ENCODE results near the gene C1R.
"Not testable (repeated sequence)": the region's sequence is repeated elsewhere in the genome, so short reads cannot be mapped to it uniquely, and the experiment has no call there.

Gene C1R

DNA sequence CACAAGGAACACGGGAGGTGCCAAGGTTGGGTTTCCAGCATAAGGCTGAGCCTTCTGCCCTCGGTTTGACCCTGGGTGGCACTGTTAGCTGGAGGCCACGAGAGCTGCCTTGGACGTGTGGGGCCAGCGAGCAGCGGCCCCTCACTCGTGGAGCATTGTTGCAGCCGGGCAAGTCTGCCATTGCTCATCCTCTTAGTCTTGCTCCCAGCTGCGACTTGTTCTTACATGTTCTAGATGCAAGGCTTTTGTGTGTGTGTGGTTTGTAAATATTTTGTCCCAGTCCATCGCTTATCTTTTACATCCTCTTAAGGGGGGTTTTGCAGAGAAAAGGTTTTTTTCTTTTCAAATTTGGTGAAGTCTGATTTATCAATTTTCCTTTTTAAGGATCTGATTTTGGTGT, 52.8 kb downstream of the C1R start:
- Mint-ChIP-seq H3K36me3 (ENCODE audit: low read depth) (peaks cover 13% of the 10 kb centered on the region), H3K4me1 (peaks cover 12% of the 10 kb centered on the region), H3K9me3 (peaks cover 9% of the 10 kb centered on the region), H3K4me3 (no peak overlapping the region), H3K27me3 (ENCODE audit: low read depth, poor library complexity) (peaks cover 4% of the 10 kb centered on the region), H3K27ac (no peak overlapping the region)
- TF ChIP-seq, protein P1, sequence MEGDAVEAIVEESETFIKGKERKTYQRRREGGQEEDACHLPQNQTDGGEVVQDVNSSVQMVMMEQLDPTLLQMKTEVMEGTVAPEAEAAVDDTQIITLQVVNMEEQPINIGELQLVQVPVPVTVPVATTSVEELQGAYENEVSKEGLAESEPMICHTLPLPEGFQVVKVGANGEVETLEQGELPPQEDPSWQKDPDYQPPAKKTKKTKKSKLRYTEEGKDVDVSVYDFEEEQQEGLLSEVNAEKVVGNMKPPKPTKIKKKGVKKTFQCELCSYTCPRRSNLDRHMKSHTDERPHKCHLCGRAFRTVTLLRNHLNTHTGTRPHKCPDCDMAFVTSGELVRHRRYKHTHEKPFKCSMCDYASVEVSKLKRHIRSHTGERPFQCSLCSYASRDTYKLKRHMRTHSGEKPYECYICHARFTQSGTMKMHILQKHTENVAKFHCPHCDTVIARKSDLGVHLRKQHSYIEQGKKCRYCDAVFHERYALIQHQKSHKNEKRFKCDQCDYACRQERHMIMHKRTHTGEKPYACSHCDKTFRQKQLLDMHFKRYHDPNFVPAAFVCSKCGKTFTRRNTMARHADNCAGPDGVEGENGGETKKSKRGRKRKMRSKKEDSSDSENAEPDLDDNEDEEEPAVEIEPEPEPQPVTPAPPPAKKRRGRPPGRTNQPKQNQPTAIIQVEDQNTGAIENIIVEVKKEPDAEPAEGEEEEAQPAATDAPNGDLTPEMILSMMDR (IDR thresholded peaks at IDR 0.05) = no peak
- no peak for DNase-seq

DNA sequence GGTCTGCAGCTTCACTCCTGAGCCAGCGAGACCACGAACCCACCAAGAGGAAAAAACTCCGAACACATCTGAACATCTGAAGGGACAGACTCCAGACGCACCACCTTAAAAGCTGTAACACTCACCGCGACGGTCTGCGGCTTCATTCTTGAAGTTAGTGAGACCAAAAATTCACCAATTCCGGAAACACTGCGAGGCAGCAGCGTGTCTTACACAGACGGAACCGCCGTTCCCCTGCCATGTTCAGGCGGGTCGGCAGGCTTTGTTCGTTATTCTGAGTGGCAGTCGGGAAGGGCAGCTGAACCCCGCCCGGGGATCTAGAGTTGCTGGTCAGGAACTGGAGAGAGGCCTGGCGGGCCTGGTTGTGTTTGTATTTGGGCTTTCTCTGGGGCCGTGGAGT, 53.7 kb downstream of the C1R start:
- DNase-seq = no peak
- H3K9me3 Mint-ChIP-seq = peaks cover 9% of the 10 kb centered on the region
- peaks cover 12% of the 10 kb centered on the region for H3K4me1 Mint-ChIP-seq
- H3K4me3 Mint-ChIP-seq = no peak overlapping the region
- peaks cover 13% of the 10 kb centered on the region for H3K36me3 Mint-ChIP-seq (ENCODE audit: low read depth)
- H3K27me3 Mint-ChIP-seq (ENCODE audit: low read depth, poor library complexity) = peaks cover 4% of the 10 kb centered on the region
- TF ChIP-seq, protein P1 (IDR thresholded peaks at IDR 0.05) = no peak
- peak overlapping the region; percentile 77 for H3K27ac Mint-ChIP-seq

DNA sequence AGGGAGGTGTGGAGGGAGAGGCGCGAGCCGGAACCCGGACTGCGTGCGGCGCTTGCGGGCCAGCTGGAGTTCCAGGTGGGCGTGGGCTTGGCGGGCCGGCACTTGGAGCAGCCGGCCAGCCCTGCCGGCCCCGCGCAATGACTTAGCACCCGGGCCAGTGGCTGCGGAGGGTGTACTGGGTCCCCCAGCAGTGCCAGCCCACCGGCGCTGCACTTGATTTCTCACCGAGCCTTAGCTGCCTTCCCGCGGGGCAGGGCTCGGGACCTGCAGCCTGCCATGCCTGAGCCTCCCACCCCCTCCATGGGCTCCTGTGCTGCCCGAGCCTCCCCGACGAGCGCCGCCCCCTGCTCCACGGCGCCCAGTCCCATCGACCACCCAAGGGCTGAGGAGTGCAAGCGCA, 54.8 kb downstream of the C1R start:
- H3K27ac Mint-ChIP-seq = not testable (repeated sequence)

DNA sequence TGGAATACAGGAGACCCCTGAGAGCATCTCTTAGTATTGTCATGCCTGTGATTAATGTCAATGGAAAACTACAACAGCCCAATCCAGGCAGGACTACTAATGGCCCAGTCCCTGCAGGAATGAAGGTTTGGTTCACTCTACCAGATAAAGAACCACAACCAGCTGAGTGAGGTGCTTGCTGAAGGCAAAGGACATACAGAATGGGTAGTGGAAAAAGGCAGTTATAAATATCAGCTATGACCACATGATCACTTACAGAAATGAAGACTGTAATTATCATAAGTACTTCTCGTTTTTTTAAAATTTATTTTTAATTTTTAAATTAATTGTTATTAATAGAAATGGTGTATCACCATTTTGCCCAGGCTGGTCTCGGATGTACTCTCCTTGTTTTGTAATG, 56.8 kb downstream of the C1R start:
- no peak for DNase-seq
- peaks cover 12% of the 10 kb centered on the region for H3K4me1 Mint-ChIP-seq
- H3K27me3 Mint-ChIP-seq (ENCODE audit: low read depth, poor library complexity) = peaks cover 4% of the 10 kb centered on the region
- no peak overlapping the region for H3K27ac Mint-ChIP-seq
- no peak overlapping the region for H3K4me3 Mint-ChIP-seq
- TF ChIP-seq, protein P1 (IDR thresholded peaks at IDR 0.05) = no peak
- peaks cover 21% of the 10 kb centered on the region for H3K9me3 Mint-ChIP-seq
- H3K36me3 Mint-ChIP-seq (ENCODE audit: low read depth) = peaks cover 13% of the 10 kb centered on the region

More for the DNA sequence above, 54.8 kb downstream of the C1R start:
- H3K36me3 Mint-ChIP-seq (ENCODE audit: low read depth) = peaks cover 13% of the 10 kb centered on the region
- H3K9me3 Mint-ChIP-seq = peaks cover 17% of the 10 kb centered on the region
- peaks cover 12% of the 10 kb centered on the region for H3K4me1 Mint-ChIP-seq
- H3K27me3 Mint-ChIP-seq (ENCODE audit: low read depth, poor library complexity); H3K4me3 Mint-ChIP-seq; DNase-seq: not testable (repeated sequence)

DNA sequence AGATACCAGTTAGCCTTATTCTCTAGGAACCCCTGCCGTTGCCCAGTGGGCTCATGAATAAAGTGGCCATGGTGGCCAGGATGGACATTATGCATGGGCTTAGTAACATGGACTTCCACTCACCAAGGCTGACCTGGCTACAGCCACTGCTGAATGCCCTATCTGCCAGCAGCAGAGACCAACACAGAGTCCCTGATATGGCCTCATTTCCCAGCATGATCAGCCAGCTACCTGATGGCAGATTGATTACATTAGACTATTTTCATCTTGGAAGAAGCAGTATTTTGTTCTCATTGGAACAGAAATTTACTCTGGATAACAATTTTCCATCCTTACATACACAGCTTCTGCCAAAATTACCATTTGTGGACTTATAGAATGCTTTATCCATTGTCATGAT, 57.8 kb downstream of the C1R start:
- Mint-ChIP-seq H3K4me1 (peaks cover 9% of the 10 kb centered on the region), H3K27me3 (ENCODE audit: low read depth, poor library complexity) (peaks cover 3% of the 10 kb centered on the region), H3K4me3 (no peak overlapping the region), H3K9me3 (peaks cover 21% of the 10 kb centered on the region), H3K27ac (no peak overlapping the region), H3K36me3 (ENCODE audit: low read depth) (peaks cover 13% of the 10 kb centered on the region)
- TF ChIP-seq, protein P1 (IDR thresholded peaks at IDR 0.05) = no peak
- DNase-seq = no peak

DNA sequence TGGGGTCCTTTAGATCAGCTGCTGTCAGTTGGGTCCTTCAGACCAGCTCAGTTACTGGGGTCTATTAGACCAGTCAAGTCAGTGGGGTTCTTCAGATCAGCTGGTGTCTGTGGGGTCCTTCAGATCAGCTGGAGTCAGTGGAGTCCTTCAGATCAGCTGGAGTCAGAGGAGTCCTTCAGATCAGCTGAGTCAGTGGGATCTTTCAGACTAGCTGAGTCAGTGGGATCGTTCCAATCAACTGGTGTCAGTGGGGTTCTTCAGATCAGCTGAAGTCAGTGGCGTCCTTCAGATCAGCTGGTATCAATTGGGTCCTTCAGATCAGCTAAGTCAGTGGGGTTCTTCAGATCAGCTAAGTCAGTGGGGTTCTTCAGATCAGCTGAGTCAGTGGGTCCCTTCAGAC, 59.3 kb downstream of the C1R start:
- Mint-ChIP-seq H3K4me3 (no peak overlapping the region), H3K4me1 (no peaks in the 10 kb centered on the region), H3K27ac (no peak overlapping the region), H3K9me3 (peaks cover 12% of the 10 kb centered on the region), H3K27me3 (ENCODE audit: low read depth, poor library complexity) (peaks cover 3% of the 10 kb centered on the region), H3K36me3 (ENCODE audit: low read depth) (no peaks in the 10 kb centered on the region)
- DNase-seq = no peak
- TF ChIP-seq, protein P1 (IDR thresholded peaks at IDR 0.05) = no peak
